Activated naive CD8-positive, alpha-beta T cell treated with anti-CD3 and anti-CD28 coated beads, Interleukin-2, amount 10 ng/mL, durations not matched to agents 7 days and 5 days (primary cell): ENCODE results near the gene NDUFAB1. TPM values are rescaled to one million over a fixed set of nuclear protein-coding genes. Genes with fewer than 3 reads are reported as not detected.

Experiments used
- ATAC-seq: fragments of 150-1000 bp; cut with Tn5 transposase; one replicate; pipeline ENCODE4 v1.10.0; 2021; ENCODE audit warnings: low read depth, moderate library complexity
- POLR2A ChIA-PET: fragments of 350-600 bp; sonication (Branson Sonifier 250); formaldehyde crosslinking; loops from one replicate; lab custom pipeline; 2021; ENCODE audit warnings: antibody characterized with exemption; lab: Charles Lee
- DNase-seq: peaks from one replicate; pipeline ENCODE4 v3.0.0; 2021
- H3K27ac Mint-ChIP-seq: one replicate; pipeline ENCODE4 v1.8.0; 2022; ENCODE audit warnings: mild to moderate bottlenecking, mixed read lengths
- H3K27me3 Mint-ChIP-seq: one replicate; pipeline ENCODE4 v1.8.0; 2022; ENCODE audit warnings: mild to moderate bottlenecking, moderate library complexity, mixed read lengths
- H3K36me3 Mint-ChIP-seq: one replicate; pipeline ENCODE4 v1.8.0; 2021; ENCODE audit warnings: mild to moderate bottlenecking, mixed read lengths
- H3K4me1 Mint-ChIP-seq: one replicate; pipeline ENCODE4 v1.8.0; 2021; ENCODE audit warnings: mixed read lengths
- H3K4me3 Mint-ChIP-seq: one replicate; pipeline ENCODE4 v1.8.0; 2022; ENCODE audit warnings: mild to moderate bottlenecking, moderate library complexity, mixed read lengths
- H3K9me3 Mint-ChIP-seq: one replicate; pipeline ENCODE4 v1.8.0; 2021; ENCODE audit warnings: mixed read lengths
- total RNA-seq, 2 experiments: library from RNA; stranded (reverse); gene quantifications; one replicate each; pipeline ENCODE4 v1.2.3, GENCODE V29; 2021

NDUFAB1 gene
- total RNA-seq, 2 experiments from 2014 or later, result 65.0 to 66.3 TPM

GRCh38 chr16:23534868-23535860 lies 61.0 kb downstream of the NDUFAB1 start:
- POLR2A ChIA-PET, result no interaction called here
- Mint-ChIP-seq H3K4me3 (no peak overlapping the region), H3K4me1 (peaks cover 3% of the 10 kb centered on the region), H3K27me3 (no peaks in the 10 kb centered on the region), H3K9me3 (no peaks in the 10 kb centered on the region), H3K36me3 (peaks cover 10% of the 10 kb centered on the region), H3K27ac (no peak overlapping the region)
- no peak for DNase-seq
- no peak for ATAC-seq

GRCh38 chr16:23532448-23532847 lies 63.7 kb downstream of the NDUFAB1 start:
- Mint-ChIP-seq H3K27ac (no peak overlapping the region), H3K9me3 (no peaks in the 10 kb centered on the region), H3K27me3 (no peaks in the 10 kb centered on the region), H3K36me3 (peaks cover 12% of the 10 kb centered on the region), H3K4me1 (no peaks in the 10 kb centered on the region), H3K4me3 (no peak overlapping the region)
- DNase-seq (no peak), ATAC-seq (no peak)
- POLR2A ChIA-PET, result no interaction called here

Other genes starting within 250 kb of the NDUFAB1 start
- gene COG7, start 143.1 kb downstream of the NDUFAB1 start, total RNA-seq, result 10 to 100 TPM; 22.3 to 23.6 TPM
- 100 to 1,000 TPM; 125 to 137 TPM for gene GGA2, start 85.8 kb downstream of the NDUFAB1 start, total RNA-seq
- gene EARS2, start 39.0 kb downstream of the NDUFAB1 start, total RNA-seq, result 10 to 100 TPM; 11.0 to 11.2 TPM
- gene UBFD1, start 38.6 kb downstream of the NDUFAB1 start, total RNA-seq, result 10 to 100 TPM; 43.3 to 44.6 TPM
- 10 to 100 TPM; 20.2 to 21.3 TPM for gene PALB2, start 45.0 kb upstream of the NDUFAB1 start, total RNA-seq
- 10 to 100 TPM; 83.9 to 89.3 TPM for gene DCTN5, start 45.1 kb upstream of the NDUFAB1 start, total RNA-seq
- 10 to 100 TPM; 76.5 to 84.8 TPM for gene PLK1, start 82.6 kb upstream of the NDUFAB1 start, total RNA-seq
- gene ERN2, start 116.9 kb upstream of the NDUFAB1 start, total RNA-seq, result not detected
- not detected for gene CHP2, start 158.7 kb upstream of the NDUFAB1 start, total RNA-seq
- gene PRKCB, start 239.7 kb upstream of the NDUFAB1 start, total RNA-seq, result 100 to 1,000 TPM; 120 to 123 TPM